Stimulated activated CD8-positive, alpha-beta memory T cell treated with anti-CD3 and anti-CD28 coated beads, Interleukin-12 subunit alpha, Interleukin-12 subunit beta, amount 100 ng/mL, for 24 hours (primary cell): Measurements from ENCODE around the gene LASP1NB.
"Not testable (repeated sequence)": the region's sequence is repeated elsewhere in the genome, so short reads cannot be mapped to it uniquely, and the experiment has no call there.

Experiments used
- DNase-seq: peaks from one replicate; pipeline ENCODE4 v3.0.0-alpha.2; 2020; ENCODE audit errors: extremely low read depth

The LASP1NB gene

DNA sequence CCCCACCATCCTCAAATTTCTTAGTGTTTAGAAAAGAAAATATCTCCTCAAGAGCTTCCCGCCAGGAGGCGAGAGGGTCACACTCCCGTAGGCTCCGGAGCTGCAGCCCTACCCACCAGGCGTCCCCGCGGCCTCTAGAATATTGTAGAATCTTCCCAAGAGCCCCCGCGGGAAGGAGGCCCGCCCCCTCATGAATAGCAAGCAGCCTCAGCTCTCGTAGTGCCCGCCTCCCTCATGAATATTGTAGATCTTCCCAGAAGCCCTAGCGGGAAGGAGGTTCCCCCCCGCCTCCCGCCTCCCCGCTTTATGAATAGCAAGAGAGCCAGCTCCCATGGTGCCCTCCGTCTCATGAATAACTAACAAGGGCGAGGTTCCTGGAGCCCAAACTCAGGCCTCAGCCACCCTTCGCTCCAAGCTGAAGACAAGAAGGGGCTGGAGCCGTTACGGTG, 41.9 kb downstream of the LASP1NB start, which contains the start of gene FBXO47:
Gene FBXO47 (minus strand): TSS at position 114 of the 449 bp plus-strand sequence. CDS start 4,378 bp downstream, outside the sequence.
- peak; percentile 68 for DNase-seq

DNA sequence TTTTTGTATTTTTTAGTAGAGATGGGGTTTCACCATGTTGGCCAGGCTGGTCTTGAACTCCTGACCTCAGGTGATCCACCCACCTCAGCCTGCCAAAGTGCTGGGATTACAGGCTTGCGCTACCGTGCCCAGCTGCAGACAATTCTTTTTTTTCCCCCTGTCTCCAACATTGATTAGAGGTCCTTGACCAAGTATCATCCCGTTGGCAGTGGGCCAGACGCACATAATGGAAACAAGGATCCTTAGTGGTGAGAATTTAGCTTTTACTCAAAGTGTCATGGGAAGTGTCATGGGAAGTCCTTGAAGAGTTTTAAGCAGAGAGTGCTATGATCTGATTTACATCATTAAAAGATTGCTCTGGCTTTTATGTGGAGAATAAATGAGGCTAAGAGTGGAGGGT, 43.9 kb downstream of the LASP1NB start:
- DNase-seq = no peak

DNA sequence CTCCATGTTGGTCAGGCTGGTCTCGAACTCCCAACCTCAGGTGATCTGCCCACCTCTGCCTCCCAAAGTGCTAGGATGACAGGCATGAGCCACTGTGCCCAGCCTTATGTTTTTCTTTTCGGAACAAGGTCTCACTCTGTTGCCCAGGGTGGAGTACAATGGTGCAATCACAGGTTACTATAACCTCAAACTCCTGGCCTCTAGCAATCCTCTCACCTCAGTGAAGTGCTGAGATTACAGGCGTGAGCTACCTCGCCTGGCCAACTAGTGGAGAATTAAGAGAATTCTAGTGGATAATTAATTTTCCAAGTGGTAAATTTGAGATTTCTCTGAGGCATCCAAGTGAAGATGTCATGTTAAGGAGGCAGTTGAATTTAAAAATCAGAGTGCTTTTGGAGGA, 44.7 kb downstream of the LASP1NB start:
- no peak for DNase-seq

GRCh38 chr17:38970804-38971203, 45.4 kb downstream of the LASP1NB start:
- no peak for DNase-seq

DNA sequence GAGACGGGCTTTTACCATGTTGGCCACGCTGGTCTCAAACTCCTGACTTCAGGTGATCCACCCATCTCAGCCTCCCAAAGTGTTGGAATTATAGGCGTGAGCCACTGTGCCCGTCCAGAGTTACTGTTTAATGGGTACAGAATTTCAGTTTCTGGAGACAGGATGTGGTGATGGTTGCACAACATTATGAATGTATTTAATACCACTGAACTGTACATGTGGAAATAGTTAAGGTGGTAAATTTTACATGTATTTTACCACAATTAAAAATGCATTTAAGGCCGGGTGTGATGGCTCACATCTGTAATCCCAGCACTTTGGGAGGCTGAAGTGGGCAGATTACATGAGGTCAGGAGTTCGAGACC, 50.8 kb downstream of the LASP1NB start:
- DNase-seq = not testable (repeated sequence)

DNA sequence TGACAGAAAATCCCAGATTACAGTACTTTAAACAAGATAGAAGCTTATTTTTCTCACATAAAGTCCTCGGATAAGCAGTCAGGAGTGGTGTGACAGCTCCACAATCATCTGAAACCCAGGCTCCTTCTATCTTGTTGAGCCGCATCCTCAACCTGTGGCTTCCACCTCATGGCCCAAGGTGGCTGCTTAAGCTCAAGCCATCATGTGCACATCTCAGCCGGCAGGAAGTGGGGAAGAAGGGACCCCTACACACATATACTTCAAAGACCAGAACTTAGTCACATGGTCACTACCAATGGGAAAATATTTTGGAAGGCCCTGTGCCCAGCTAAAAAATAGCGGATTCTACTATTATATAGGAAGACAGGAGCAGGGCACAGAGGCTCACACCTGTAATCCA, 52.8 kb downstream of the LASP1NB start:
- DNase-seq = no peak
